Germinal center (tissue), 1 donor: ENCODE measurements around the gene MRTO4.
"Not testable (repeated sequence)": the region's sequence is repeated elsewhere in the genome, so short reads cannot be mapped to it uniquely, and the experiment has no call there.

Experiments
- DNase-seq: peaks from one replicate; pipeline ENCODE4 v3.0.0; 2012; ENCODE audit warnings: mixed read lengths, low spot score

Gene MRTO4

GRCh38 chr1:19270343-19270730 lies 18.7 kb downstream of the MRTO4 start:
- DNase-seq = not testable (repeated sequence)

GRCh38 chr1:19272064-19272463 lies 20.5 kb downstream of the MRTO4 start:
- DNase-seq = no peak

- DNase-seq = no peak
Observed at GRCh38 chr1:19273106-19273843, 21.7 kb downstream of the MRTO4 start.

GRCh38 chr1:19273844-19274531 lies 22.4 kb downstream of the MRTO4 start:
- not testable (repeated sequence) for DNase-seq

GRCh38 chr1:19274636-19275035 lies 23.0 kb downstream of the MRTO4 start:
- DNase-seq = no peak

GRCh38 chr1:19283891-19284290 lies 32.3 kb downstream of the MRTO4 start:
- no peak for DNase-seq

- no peak for DNase-seq
Observed at GRCh38 chr1:19284881-19285280, 33.3 kb downstream of the MRTO4 start.

GRCh38 chr1:19285366-19285765 lies 33.8 kb downstream of the MRTO4 start:
- DNase-seq = not testable (repeated sequence)

GRCh38 chr1:19285807-19286206 lies 34.2 kb downstream of the MRTO4 start:
- DNase-seq = not testable (repeated sequence)

- DNase-seq = no peak
Observed at GRCh38 chr1:19287436-19288185, 36.0 kb downstream of the MRTO4 start.

- peak; percentile 77 for DNase-seq
Observed at GRCh38 chr1:19288324-19289241, 37.0 kb downstream of the MRTO4 start, which contains the start of gene AKR7A3. Gene AKR7A3, minus strand, starts transcription at chr1:19288770. Its CDS starts 61 bp downstream, at chr1:19288709.

GRCh38 chr1:19289244-19289643 lies 37.6 kb downstream of the MRTO4 start:
- no peak for DNase-seq

GRCh38 chr1:19294638-19295037 lies 43.0 kb downstream of the MRTO4 start:
- no peak for DNase-seq

GRCh38 chr1:19300211-19300610 lies 48.6 kb downstream of the MRTO4 start:
- no peak for DNase-seq

GRCh38 chr1:19304081-19304480 lies 52.5 kb downstream of the MRTO4 start:
- not testable (repeated sequence) for DNase-seq

GRCh38 chr1:19305880-19306279 lies 54.3 kb downstream of the MRTO4 start:
- no peak for DNase-seq

- no peak for DNase-seq
Observed at GRCh38 chr1:19306941-19307340, 55.3 kb downstream of the MRTO4 start.

- no peak for DNase-seq
Observed at GRCh38 chr1:19307794-19308508, 56.3 kb downstream of the MRTO4 start.

GRCh38 chr1:19308509-19308907 lies 56.9 kb downstream of the MRTO4 start:
- no peak for DNase-seq

- no peak for DNase-seq
Observed at GRCh38 chr1:19309123-19309813, 57.7 kb downstream of the MRTO4 start.
